Osteocyte (in vitro differentiated cells): ENCODE results near the gene LCLAT1. TPM values are rescaled to one million over a fixed set of nuclear protein-coding genes. Genes with fewer than 3 reads are reported as not detected.
A peak's percentile ranks its signal among the peaks of the same experiment; 100 is the strongest.

Experiments used
- DNase-seq: peaks from one replicate; pipeline ENCODE4 v3.0.0; 2021; ENCODE audit warnings: mixed read lengths; ENCODE audit not compliant: unreplicated experiment; ENCODE audit errors: extremely low spot score
- H3K27ac Mint-ChIP-seq: one replicate; pipeline ENCODE4 v1.8.0; 2021; ENCODE audit warnings: mild to moderate bottlenecking, mixed read lengths; ENCODE audit not compliant: unreplicated experiment
- H3K27me3 Mint-ChIP-seq: one replicate; pipeline ENCODE4 v1.8.0; 2021; ENCODE audit warnings: mixed read lengths; ENCODE audit not compliant: unreplicated experiment
- H3K36me3 Mint-ChIP-seq: one replicate; pipeline ENCODE4 v1.8.0; 2021; ENCODE audit warnings: mixed read lengths; ENCODE audit not compliant: unreplicated experiment
- H3K4me1 Mint-ChIP-seq: one replicate; pipeline ENCODE4 v1.8.0; 2021; ENCODE audit warnings: mixed read lengths; ENCODE audit not compliant: unreplicated experiment
- H3K4me3 Mint-ChIP-seq: one replicate; pipeline ENCODE4 v1.8.0; 2021; ENCODE audit warnings: mild to moderate bottlenecking, moderate library complexity, mixed read lengths; ENCODE audit not compliant: unreplicated experiment
- H3K9me3 Mint-ChIP-seq: one replicate; pipeline ENCODE4 v1.8.0; 2021; ENCODE audit warnings: mixed read lengths; ENCODE audit not compliant: unreplicated experiment
- CTCF ChIP-seq: fragments of 200-600 bp; sonication (generic); IDR thresholded peaks from 2 replicates; pipeline ENCODE4 v1.5.0; 2021; ENCODE audit warnings: antibody characterized with exemption, mild to moderate bottlenecking, moderate library complexity
- total RNA-seq: library from RNA; stranded (reverse); gene quantifications from 2 replicates; pipeline ENCODE4 v1.2.1, GENCODE V29; 2021

LCLAT1 gene
- total RNA-seq, 1 donor from 2014 or later, result 13.6 TPM

DNA sequence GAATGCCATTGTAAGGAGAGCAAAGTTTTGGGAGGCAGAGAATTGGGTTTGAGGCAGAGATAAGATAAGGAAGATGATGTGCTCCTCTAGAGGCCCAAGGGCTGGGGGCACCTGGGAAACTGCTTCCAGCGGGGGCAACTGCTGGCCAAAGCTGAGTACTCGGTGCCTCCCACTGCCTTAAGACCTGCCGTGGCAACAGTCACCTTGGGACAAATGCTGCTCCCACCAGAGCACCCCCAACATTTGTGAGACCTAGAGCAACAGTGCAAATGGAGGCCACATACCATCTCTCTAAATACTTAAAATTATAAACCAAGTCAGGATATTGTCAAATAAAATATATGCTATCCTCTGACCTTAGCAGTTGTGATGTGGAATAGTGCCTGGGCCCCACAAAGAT lies 233.1 kb downstream of the LCLAT1 start:
- Mint-ChIP-seq H3K27me3 (peaks cover 11% of the 10 kb centered on the region), H3K9me3 (no peaks in the 10 kb centered on the region), H3K36me3 (no peaks in the 10 kb centered on the region), H3K4me3 (no peak overlapping the region), H3K4me1 (no peaks in the 10 kb centered on the region), H3K27ac (no peak overlapping the region)
- DNase-seq, result peak; percentile 51
- TF ChIP-seq CTCF, result no peak

GRCh38 chr2:30681022-30681421 lies 234.0 kb downstream of the LCLAT1 start:
- peaks cover 11% of the 10 kb centered on the region for H3K27me3 Mint-ChIP-seq
- H3K4me3 Mint-ChIP-seq, result no peak overlapping the region
- no peaks in the 10 kb centered on the region for H3K36me3 Mint-ChIP-seq
- H3K9me3 Mint-ChIP-seq, result no peaks in the 10 kb centered on the region
- TF ChIP-seq CTCF, result no peak
- DNase-seq, result peak; percentile 40
- no peak overlapping the region for H3K27ac Mint-ChIP-seq
- no peaks in the 10 kb centered on the region for H3K4me1 Mint-ChIP-seq

- Mint-ChIP-seq H3K9me3 (no peaks in the 10 kb centered on the region), H3K4me3 (no peak overlapping the region), H3K27me3 (peaks cover 11% of the 10 kb centered on the region), H3K36me3 (no peaks in the 10 kb centered on the region), H3K4me1 (no peaks in the 10 kb centered on the region), H3K27ac (no peak overlapping the region)
- no peak for TF ChIP-seq CTCF
- peak; percentile 53 for DNase-seq
These were observed 236.3 kb downstream of the LCLAT1 start for GRCh38 chr2:30683236-30683956.

DNA sequence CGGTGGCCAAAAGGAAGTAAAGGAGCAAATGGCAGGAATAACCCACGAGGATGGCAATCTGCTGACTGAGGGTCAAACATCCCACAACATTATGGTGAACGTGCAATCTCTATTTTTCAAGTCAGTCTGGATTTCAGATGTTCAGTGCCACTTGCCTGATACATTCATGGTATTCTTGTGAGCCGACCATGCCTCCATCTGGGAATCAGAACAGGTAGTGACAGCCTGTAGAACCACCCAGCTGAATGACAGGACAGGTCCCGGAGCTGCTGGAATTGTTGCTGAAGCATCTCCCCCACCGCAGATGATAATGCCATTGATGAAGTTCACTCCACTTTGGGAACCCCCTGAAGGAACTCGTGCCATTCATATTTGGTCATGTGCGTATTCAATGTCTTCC lies 237.0 kb downstream of the LCLAT1 start:
- DNase-seq, result peak; percentile 42
- TF ChIP-seq CTCF, result no peak
- Mint-ChIP-seq H3K27me3 (peaks cover 11% of the 10 kb centered on the region), H3K27ac (no peak overlapping the region), H3K9me3 (no peaks in the 10 kb centered on the region), H3K4me3 (no peak overlapping the region), H3K4me1 (no peaks in the 10 kb centered on the region), H3K36me3 (no peaks in the 10 kb centered on the region)

DNA sequence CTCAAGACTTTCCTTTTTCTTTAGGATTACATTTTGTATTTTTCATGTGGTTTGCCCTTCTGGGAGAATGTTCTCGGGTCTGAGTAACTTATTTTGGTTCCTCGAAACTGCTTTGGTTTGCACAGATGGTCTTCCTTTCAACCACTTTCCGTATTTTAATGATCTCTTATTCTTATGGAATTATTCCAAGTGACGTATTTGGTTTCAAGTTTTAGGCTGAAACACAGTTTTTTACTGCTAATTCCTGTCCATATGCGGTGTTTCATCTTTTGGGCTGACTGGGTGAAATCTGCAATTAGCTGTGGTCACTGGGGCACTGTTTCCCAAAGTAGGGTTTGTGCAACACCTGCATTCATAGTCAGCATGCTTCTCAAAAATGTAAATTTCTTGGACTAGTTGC lies 237.5 kb downstream of the LCLAT1 start:
- DNase-seq, result peak; percentile 10
- Mint-ChIP-seq H3K27ac (no peak overlapping the region), H3K27me3 (peaks cover 11% of the 10 kb centered on the region), H3K9me3 (no peaks in the 10 kb centered on the region), H3K4me1 (no peaks in the 10 kb centered on the region), H3K36me3 (no peaks in the 10 kb centered on the region), H3K4me3 (no peak overlapping the region)
- no peak for TF ChIP-seq CTCF
